Natural killer cell (primary cell): Measurements from ENCODE around the gene PKP4. TPM values are rescaled to one million over a fixed set of nuclear protein-coding genes. Genes with fewer than 3 reads are reported as not detected.

Source experiments
- ATAC-seq, 3 donors: fragments of 150-1000 bp in 2 of 3; fragments of 200-7000 bp in 1 of 3; cut with Tn5 transposase; 1 replicate in 1 of 3; 2 replicates in 2 of 3; pipeline ENCODE4 v1.10.0; 2021; ENCODE audit warnings: mild to moderate bottlenecking in 2 of 3, moderate library complexity in 2 of 3
- DNase-seq, 2 donors: peaks; one replicate each; pipeline versions ENCODE4 v3.0.0 to v3.0.0-alpha.2; 2013 to 2021; ENCODE audit warnings: mixed read lengths in 1 of 2
- H3K27ac ChIP-seq: one replicate; pipeline ENCODE4 v1.5.1; 2013; ENCODE audit warnings: mild to moderate bottlenecking, low read length
- H3K27me3 ChIP-seq: one replicate; pipeline ENCODE4 v1.6.1; 2013; ENCODE audit warnings: low read length; ENCODE audit not compliant: control insufficient read depth, insufficient read depth
- H3K36me3 ChIP-seq: one replicate; pipeline ENCODE4 v1.6.1; 2013; ENCODE audit warnings: low read length; ENCODE audit not compliant: control insufficient read depth, insufficient read depth
- H3K4me1 ChIP-seq: one replicate; pipeline ENCODE4 v1.6.1; 2013; ENCODE audit warnings: low read length; ENCODE audit not compliant: control insufficient read depth, insufficient read depth
- H3K4me3 ChIP-seq: one replicate; pipeline ENCODE4 v1.5.1; 2013; ENCODE audit warnings: low read length
- H3K9me3 ChIP-seq: one replicate; pipeline ENCODE4 v1.6.1; 2013; ENCODE audit warnings: low read length; ENCODE audit not compliant: control insufficient read depth, insufficient read depth
- H3K27ac Mint-ChIP-seq, 2 donors: one replicate each; pipeline ENCODE4 v1.8.0; 2022; ENCODE audit warnings: mild to moderate bottlenecking in 2 of 2, mixed read lengths in 2 of 2, moderate library complexity in 1 of 2
- H3K27me3 Mint-ChIP-seq, 2 donors: one replicate each; pipeline ENCODE4 v1.8.0; 2022; ENCODE audit warnings: low read depth in 2 of 2, mixed read lengths in 2 of 2
- H3K36me3 Mint-ChIP-seq: one replicate; pipeline ENCODE4 v1.8.0; 2022; ENCODE audit warnings: mixed read lengths
- H3K4me1 Mint-ChIP-seq, 2 donors: one replicate each; pipeline ENCODE4 v1.8.0; 2022; ENCODE audit warnings: mixed read lengths in 2 of 2
- H3K4me3 Mint-ChIP-seq: one replicate; pipeline ENCODE4 v1.8.0; 2022; ENCODE audit warnings: mild to moderate bottlenecking, moderate library complexity, mixed read lengths
- H3K9me3 Mint-ChIP-seq, 2 donors: one replicate each; pipeline ENCODE4 v1.8.0; 2022; ENCODE audit warnings: mixed read lengths in 2 of 2
- CTCF ChIP-seq: fragments of 200-600 bp; IDR thresholded peaks from one replicate; pipeline ENCODE4 v1.8.0; 2022; ENCODE audit warnings: antibody characterized with exemption
- WGBS: methylation state at CpG from one replicate; pipeline ENCODE4 v1.1.7; 2013; ENCODE audit warnings: missing lambda C conversion rate; ENCODE audit not compliant: insufficient coverage; 5-methylcytosine and 5-hydroxymethylcytosine counted together
- intact Hi-C: fragments of 100-400 bp; cut with micrococcal nuclease; formaldehyde crosslinking; loops from one replicate; pipeline ENCODE4 v1.14.2; 2022
- total RNA-seq, 4 donors: library from RNA; stranded (reverse); fragments of 120-200 nt in 1 of 4; gene quantifications; one replicate each; pipeline versions ENCODE4 v1.2.3 to v1.2.4, GENCODE V29; 2013 to 2022

The PKP4 gene
- total RNA-seq, 3 donors from 2014 or later (not counting 1 experiment from before 2014, with no cell fraction given), result 5.9 to 8.4 (median 7.2) TPM

- WGBS, result 100% methylated on average over 1 of the region's 1 CpG
- no peak overlapping the region for H3K27ac Mint-ChIP-seq
- no peaks in the 10 kb centered on the region for H3K4me1 Mint-ChIP-seq
- no peak overlapping the region for H3K4me3 Mint-ChIP-seq
- intact Hi-C loops, result no loop called here
- TF ChIP-seq CTCF, result no peak
- H3K9me3 Mint-ChIP-seq, result no peaks in the 10 kb centered on the region
- H3K27me3 Mint-ChIP-seq, result no peaks in the 10 kb centered on the region
- no peaks in the 10 kb centered on the region for H3K36me3 Mint-ChIP-seq
- H3K27ac ChIP-seq, result no peak overlapping the region
- ATAC-seq, result no peak
- H3K36me3 ChIP-seq, result no peaks in the 10 kb centered on the region
- H3K4me1 ChIP-seq, result no peaks in the 10 kb centered on the region
- no peaks in the 10 kb centered on the region for H3K9me3 ChIP-seq
- no peaks in the 10 kb centered on the region for H3K27me3 ChIP-seq
- H3K4me3 ChIP-seq, result no peak overlapping the region
- DNase-seq, result no peak
These were observed 74.1 kb downstream of the PKP4 start for GRCh38 chr2:158530829-158531228.

GRCh38 chr2:158533009-158533408 is 76.3 kb downstream of the PKP4 start:
- Mint-ChIP-seq H3K27ac (no peak overlapping the region), H3K9me3 (no peaks in the 10 kb centered on the region), H3K27me3 (no peaks in the 10 kb centered on the region), H3K36me3 (no peaks in the 10 kb centered on the region), H3K4me1 (no peaks in the 10 kb centered on the region), H3K4me3 (no peak overlapping the region)
- H3K36me3 ChIP-seq, result no peaks in the 10 kb centered on the region
- no peaks in the 10 kb centered on the region for H3K27me3 ChIP-seq
- H3K4me3 ChIP-seq, result no peak overlapping the region
- WGBS, result 91% methylated on average over 3 of the region's 5 CpGs
- intact Hi-C loops, result no loop called here
- ATAC-seq (no peak), DNase-seq (no peak)
- no peaks in the 10 kb centered on the region for H3K4me1 ChIP-seq
- no peak for TF ChIP-seq CTCF
- H3K27ac ChIP-seq, result no peak overlapping the region
- no peaks in the 10 kb centered on the region for H3K9me3 ChIP-seq

GRCh38 chr2:158539176-158540005 is 82.6 kb downstream of the PKP4 start:
- WGBS, result 94% methylated on average over 3 of the region's 3 CpGs
- H3K4me1 ChIP-seq, result no peaks in the 10 kb centered on the region
- no peaks in the 10 kb centered on the region for H3K9me3 ChIP-seq
- TF ChIP-seq CTCF, result no peak
- H3K4me3 ChIP-seq, result no peak overlapping the region
- ATAC-seq, result no peak
- no peak for DNase-seq
- Mint-ChIP-seq H3K27ac (no peak overlapping the region), H3K4me1 (no peaks in the 10 kb centered on the region), H3K36me3 (no peaks in the 10 kb centered on the region), H3K4me3 (no peak overlapping the region), H3K27me3 (no peaks in the 10 kb centered on the region), H3K9me3 (no peaks in the 10 kb centered on the region)
- no peaks in the 10 kb centered on the region for H3K36me3 ChIP-seq
- intact Hi-C loops, result no loop called here
- no peak overlapping the region for H3K27ac ChIP-seq
- no peaks in the 10 kb centered on the region for H3K27me3 ChIP-seq

GRCh38 chr2:158542577-158542976 is 85.8 kb downstream of the PKP4 start:
- H3K27ac Mint-ChIP-seq, result no peak overlapping the region
- H3K27me3 Mint-ChIP-seq, result no peaks in the 10 kb centered on the region
- no peaks in the 10 kb centered on the region for H3K36me3 Mint-ChIP-seq
- Histone ChIP-seq H3K27ac (no peak overlapping the region), H3K4me1 (no peaks in the 10 kb centered on the region), H3K27me3 (no peaks in the 10 kb centered on the region), H3K9me3 (no peaks in the 10 kb centered on the region), H3K4me3 (no peak overlapping the region), H3K36me3 (no peaks in the 10 kb centered on the region)
- H3K9me3 Mint-ChIP-seq, result no peaks in the 10 kb centered on the region
- no peak for TF ChIP-seq CTCF
- DNase-seq (no peak), ATAC-seq (no peak)
- H3K4me3 Mint-ChIP-seq, result no peak overlapping the region
- peaks cover 7 to 8% of the 10 kb centered on the region in 2 donors for H3K4me1 Mint-ChIP-seq
- intact Hi-C loops, result no loop called here
- WGBS, result 95% methylated on average over 1 of the region's 1 CpG
